GM21619 (cell line): ENCODE data around the gene IRX3.
"Not testable (repeated sequence)": the region's sequence is repeated elsewhere in the genome, so short reads cannot be mapped to it uniquely, and the experiment has no call there.

ENCODE experiments used
- ATAC-seq: cut with Tn5 transposase; IDR thresholded peaks from one replicate; pipeline ENCODE4 v1.9.1; 2021; ENCODE audit not compliant: unreplicated experiment

IRX3 gene

DNA sequence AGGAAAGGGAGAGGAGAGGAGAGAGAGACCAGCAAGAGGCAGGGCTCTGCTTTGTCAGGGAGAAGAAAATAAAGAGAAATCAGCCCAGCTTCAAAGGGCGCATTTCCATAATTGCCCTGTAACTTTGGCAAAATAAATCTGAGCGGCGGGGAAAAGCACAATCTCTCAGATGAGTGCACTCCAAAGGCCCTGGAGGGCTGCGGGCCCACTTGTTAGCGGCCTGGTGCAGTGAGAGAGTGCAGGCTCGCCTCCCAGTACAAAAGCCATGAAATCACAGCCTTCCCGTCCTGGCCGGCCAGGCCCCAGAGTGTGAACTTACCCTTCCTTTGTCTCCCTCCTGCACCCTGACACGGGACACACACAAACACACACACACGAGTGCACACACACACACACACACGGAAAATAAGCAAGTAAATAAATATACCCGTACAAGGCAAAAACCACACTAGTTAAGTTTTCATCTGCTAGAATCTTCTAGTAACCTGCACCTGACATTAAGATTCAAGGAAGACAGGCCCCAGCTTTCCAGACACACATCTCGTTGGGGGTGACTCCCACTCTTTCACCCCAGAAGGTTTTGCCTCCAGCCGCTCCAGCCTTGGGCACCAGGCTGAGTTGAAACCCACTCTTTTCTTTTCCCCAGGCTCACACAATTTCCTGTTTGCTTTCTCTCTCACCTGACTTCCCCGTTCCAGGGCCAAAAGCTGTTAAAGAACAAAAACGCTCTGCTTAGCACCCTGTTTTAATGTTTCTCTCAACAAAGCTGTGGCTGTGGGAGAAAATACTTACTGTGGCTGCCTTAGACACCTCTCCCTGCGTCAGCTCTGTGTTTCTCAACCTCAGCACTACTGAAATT is 8.5 kb downstream of the IRX3 start:
- no peak for ATAC-seq

DNA sequence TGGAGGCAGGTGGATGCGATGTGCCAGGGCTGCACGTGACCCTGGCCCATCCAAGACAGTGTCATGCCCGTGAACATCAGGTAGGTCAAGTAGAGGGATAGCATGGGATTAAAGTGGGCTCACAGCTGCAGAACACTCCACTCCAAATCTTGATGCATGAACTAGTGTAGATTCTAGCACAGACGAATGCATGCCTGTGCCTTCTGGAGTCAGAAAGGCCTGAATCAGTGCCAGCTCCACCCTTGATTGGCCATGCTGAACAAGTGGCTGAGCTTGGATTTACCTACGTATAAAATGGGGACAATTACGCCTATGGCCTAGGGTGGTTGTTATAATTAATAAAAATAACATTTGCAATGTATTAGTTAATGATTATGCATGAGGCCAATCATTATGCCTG is 10.6 kb downstream of the IRX3 start:
- ATAC-seq: no peak

DNA sequence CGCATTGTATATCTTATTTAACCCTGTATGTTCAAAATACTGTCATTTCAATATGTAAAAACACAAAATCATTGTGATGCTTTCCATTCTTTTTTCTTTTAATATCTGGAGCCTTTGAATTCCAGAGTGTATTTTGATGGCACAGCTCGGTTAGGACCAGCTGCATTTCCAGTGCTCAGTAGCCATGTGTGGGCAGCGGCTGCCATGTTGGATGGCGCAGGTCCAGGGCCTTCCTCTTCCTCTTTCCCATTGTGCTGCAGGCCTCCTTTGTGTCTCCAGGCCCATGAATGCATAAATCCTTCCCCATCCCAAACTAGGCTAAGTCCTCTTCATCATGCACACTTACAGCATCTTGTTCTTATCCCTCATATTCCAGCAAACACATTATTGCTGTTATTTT is 13.0 kb downstream of the IRX3 start:
- ATAC-seq: no peak

DNA sequence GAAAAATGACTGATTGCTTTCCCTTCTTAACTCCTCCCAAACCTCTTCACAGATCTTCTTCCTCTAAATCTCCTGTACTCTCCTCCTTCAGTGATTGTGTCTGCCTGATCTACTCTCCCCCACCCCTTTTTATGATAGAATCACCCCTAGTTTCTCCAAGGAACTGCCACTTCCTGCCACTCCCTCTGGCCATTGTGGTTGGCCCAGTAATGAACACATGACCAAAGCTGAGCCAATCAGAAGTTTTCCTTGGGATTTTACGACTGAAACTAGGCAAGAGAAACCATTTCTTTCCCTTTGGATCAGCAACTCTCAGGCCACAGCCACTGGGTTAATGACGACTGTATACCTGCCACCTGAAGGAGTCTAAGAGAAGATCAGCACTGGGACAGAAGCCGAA is 15.9 kb downstream of the IRX3 start:
- no peak for ATAC-seq

DNA sequence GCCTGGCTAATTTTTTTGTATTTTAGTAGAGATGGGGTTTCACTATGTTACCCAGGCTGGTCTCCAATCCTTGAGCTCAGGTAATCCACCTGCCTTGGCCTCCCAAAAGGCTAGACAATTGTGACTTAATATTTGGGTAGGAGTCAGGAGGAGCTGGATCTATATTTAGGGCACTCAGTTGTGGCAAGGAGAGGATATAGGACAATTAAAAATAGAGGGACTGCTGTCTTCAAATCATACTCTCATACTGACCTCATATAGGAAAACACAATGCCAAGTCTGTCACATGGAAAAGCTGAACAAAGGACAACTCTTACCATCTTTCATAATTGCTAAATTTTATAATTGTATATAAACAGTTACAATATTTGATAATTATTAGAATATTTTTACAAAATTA is 17.1 kb downstream of the IRX3 start:
- ATAC-seq: no peak

DNA sequence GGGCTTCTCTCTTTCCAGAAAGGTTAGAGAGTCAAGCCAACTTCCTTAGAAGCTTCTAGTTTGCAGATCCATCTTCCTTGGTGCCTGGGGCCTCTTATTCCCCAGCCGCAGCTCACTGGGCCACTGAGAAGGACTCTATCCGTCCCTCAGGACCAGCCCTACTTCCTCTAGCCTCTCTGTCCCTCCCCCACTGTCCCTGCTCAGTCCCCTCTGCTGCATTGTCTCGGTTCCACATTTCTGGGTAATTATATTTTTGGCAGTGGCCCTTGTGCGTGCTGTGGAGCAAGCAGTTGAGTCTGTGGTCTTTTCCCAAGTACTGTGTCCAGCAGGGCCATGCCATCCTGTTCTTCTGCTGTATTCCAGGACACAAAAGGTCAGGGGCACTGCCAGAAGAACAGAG is 17.8 kb downstream of the IRX3 start:
- ATAC-seq: no peak

DNA sequence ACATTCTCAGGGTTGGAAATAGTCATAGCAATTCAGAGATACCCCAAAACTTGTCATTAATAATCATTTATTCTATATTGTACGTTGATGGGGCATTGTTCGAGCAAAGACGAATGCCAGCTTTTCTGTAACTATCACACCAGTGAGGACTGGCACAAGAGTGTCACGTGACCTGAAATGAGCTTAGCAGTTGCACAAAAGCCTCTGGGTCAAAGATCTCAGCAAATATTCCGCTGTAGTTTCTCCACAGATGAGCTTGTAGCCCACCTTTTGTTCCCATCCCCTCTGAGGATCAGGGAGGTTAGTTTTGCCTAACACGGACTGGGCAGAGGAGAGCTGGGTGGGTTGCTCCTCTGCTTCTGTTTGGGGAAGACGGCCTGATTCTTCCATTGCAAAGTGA is 18.2 kb downstream of the IRX3 start:
- no peak for ATAC-seq

DNA sequence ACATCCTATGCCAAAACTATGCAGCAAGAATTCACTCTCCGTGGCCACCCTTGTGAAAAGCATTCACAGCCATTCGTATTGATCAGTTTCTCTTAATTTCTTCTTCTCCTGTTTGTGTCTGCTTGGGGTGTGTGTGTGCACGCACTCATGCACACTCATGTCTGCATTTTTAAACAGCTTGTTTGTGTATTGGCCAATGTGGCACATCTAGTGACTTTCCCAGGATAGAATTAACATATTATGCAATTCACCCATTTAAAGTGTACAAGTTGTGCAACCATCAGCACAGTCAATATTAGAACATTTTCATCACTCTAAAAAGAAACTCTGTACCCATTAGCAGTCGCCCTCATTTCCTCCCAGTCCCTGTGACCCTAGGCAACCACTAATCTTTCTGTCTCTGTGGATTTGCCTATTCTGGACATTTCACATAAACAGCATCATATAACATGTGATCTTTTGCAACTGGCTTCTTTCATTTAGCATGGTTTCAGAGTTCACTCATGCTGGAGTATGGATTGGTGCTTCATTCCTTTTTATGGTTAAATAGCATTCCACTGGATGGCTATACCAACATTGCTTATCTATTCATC is 20.1 kb downstream of the IRX3 start:
- ATAC-seq: no peak

DNA sequence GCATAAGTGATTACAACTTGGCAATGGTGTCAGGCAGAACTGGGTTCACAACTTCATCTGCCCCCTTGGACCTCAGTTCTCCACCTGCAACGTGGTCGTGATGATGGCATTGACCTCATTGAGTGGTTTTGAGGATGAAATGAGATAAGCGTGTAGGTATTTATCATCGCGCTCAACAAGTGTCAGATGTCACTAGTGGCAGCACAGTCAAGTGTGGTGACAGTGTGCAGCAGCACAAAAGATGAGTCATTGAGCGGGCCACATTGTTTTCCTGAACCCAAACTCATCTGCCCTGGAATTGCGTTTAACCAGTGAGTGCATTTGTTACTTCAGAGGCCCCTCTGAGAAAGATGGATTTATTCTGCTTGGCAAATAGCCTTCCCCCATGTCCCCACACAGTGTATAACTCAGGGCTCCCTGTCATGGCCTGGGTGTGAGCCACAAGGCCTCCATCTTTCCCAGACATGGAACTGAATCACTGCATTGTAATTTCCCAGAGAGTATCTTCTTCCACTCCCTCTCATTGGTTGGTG is 20.9 kb downstream of the IRX3 start:
- no peak for ATAC-seq

DNA sequence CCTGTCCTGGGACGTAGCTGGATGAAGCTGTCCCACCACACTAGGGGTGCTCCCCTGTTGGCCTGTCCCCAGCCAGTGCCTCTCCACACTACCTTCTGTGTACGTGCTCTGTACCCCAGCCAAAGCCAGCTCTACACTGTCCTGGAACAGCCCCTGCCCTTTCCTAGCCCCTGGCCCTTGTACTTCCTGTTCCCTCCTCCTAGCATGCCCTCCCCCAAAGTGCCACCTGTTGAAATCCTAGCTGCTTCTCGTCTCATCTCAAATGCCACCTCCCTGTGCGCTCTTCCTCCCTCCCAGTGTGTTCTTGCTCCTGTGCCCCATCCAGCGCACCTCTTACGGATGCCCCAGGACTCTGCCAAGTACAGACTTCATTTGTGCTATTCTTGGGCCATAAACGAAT is 33.5 kb downstream of the IRX3 start:
- no peak for ATAC-seq

DNA sequence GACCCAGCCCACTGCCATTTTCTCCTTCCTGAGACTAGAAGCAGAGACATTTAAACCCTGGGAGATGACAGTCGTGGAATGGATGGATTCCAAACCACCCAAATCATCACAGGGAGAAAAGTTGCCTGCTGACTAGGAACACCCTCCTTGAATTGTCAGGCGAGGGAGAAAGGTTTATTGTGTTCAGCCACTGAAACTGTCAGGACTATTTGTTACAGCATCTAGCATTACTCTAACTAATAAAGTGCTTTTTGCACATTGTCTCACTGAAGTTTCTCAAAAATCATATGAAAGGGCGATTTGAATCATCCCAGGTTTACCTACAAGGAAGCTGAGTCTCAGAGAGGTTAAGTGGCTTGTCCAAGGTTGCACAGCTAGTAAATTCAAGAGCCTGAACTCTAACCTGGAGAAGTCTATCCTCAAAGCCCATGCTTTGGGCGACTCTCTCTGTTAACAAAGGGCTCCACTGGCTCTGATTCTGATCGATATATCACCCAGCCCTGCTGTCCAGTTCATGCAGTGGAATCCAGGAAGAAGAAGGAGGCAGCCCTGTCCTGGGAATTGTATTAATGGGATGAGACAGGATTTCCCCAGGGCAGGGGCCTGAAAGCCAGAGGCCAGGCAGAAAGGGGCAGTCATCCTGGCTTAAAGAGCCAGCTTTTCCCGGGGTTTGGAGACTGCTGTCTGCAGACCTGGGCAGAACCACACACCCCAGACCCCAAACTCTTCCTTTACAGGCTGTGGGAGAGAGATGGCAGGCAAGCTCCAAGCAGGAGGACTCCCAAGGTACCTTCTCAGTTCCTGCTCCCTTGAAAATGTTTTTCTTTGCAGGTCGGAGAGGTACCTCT is 37.5 kb downstream of the IRX3 start:
- no peak for ATAC-seq

DNA sequence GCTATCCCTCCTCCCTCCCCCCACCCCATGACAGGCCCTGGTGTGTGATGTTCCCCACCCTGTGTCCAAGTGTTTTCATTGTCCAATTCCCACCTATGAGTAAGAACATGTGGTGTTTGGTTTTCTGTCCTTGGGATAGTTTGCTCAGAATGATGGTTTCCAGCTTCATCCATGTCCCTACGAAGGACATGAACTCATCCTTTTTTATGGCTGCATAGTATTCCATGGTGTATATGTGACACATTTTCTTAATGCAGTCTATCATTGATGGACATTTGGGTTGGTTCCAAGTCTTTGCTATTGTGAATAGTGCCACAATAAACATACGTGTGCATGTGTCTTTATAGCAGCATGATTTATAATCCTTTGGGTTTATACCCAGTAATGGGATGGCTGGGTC is 38.9 kb downstream of the IRX3 start:
- ATAC-seq: not testable (repeated sequence)

DNA sequence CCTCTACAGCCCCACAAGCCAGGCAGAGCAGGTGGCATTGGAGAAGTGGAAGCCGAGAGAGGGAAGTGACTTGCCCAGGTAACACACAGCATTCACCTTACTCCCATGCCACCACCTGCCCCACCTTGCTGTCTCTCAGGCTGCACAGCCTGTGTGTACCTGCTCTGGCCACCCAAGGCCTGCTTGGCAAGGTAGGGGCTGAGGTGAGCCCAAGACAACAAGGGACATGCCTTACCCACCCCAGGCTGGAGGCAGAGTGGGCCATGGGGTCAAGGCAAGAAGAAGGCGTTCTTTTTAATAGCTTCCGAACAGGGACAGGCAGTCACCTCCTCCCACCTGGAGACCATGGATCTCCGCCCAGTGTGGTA is 40.1 kb downstream of the IRX3 start:
- ATAC-seq: no peak

DNA sequence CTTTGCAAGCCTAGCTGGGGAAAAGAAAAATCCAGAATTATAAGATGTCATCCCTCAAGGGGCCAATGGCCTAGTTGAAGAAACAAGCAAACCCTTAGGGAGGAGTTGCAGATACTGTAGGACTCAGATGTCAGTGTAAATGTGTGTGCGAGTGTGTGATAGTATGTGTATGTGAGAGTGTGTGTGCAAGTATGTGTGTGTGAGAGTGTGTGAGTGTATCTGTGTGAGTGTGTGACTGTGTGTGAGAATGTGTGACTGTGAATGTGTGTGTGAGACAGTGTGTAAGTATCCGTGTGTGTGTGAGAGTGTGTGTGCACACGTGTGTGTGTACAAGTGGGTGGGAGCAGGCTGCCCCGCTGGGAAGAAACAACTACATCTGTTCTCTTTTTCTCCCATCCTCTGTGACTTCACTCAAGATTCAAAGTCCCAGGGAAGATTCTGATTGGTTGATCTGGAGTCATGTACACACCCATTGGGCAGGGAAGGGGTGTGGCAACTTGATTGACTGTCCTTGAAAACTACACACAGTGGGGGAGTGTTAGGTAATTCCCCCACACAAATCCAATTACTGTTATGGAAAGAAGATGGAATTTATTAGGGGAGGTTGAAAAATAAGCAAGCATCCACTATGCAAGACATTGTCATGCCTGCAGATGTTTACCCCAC is 40.7 kb downstream of the IRX3 start:
- no peak for ATAC-seq

DNA sequence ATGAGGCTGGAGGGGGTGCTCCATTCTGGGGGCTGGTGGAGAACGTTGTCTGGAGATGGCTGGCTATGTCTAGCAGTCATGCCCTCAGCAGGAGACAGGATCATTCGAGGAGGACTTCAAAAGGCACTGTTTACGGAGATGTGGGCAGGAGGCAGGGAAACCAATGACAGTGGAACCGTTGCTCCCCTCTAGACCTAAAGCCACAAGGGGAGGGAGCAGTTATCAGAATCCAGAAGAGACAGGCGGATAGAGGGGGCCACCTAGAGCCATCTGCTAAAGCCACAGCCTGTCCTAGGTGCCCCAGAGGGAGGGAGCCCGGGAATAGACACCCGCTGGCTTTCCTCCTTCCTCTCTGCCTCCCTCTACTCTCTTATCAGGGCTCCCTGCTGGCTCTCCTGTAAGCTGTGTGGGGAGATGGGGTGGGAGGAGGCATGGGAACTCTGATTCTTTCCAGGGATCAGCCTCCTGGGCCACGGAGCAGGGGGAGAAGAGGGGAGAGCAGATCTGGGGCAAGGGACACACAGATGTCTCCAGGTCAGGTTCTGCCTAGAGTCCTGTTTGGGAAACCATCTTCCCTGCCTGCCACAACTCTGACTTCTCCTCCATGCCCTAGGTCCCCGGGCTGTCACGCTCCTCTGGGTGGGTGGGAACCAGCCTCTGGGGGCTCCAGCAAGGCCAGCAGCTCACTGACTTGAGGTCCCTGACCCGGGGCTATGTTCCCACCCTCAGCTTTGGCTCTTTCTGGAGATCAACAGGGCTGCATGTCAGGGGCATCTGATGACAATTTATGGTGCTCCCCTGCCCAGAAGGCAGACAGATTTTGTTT is 42.3 kb downstream of the IRX3 start:
- no peak for ATAC-seq

DNA sequence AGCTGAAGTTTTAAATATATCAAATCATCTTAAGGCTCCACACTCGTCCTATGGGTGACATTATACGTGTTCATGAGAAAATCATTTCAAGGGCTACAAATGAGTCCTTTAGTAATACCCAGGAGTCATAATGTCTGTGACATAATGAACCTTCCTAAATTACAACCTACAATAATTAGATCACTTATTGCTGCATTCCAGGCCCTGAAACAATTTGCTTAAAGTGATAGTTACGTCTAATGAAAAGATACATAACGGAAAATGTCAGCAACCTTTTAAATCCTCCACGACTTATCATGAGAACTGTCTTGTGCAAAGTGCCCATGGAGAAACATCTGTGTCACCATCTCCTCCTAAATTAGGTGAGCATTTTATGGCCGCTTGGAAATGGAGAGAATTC is 43.4 kb downstream of the IRX3 start:
- ATAC-seq: no peak

DNA sequence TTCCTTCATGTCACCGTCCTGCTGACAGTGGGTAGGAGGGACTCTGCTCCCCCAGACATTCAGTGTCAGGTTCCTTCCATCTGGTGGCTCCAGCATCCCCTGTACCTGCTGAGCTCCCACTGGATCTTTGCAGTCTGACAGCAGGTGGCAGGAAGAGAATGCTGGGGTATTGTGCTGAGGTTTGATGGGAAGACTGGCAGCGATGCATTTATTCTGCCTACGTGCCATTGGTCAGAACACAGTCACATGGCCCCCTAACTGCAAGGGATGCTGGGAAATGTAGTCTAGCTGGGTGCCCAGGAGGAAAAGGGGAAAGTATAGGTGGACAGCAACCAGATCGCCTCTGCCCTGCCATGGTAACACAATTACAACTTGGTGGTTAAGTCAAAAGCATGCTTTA is 44.4 kb downstream of the IRX3 start:
- ATAC-seq: no peak

DNA sequence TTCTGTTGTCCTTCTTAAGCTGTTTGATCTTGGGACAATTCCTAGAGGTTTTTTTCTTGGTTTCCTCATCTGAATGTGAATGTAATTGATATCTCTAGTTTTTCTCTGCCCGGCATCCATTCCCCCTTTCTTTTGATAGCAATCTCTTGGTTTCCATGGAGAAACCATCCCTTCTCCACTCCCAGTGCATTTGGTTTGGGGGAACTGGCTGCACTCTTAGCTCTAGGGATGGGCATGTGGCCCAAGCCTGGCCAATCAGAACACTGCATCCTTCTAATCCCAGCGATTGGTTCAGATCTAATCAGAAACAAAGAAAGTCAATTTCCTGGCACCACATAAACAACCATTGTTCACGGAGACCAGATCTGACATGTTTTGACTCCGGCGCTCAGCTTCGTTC is 45.1 kb downstream of the IRX3 start:
- ATAC-seq: no peak

DNA sequence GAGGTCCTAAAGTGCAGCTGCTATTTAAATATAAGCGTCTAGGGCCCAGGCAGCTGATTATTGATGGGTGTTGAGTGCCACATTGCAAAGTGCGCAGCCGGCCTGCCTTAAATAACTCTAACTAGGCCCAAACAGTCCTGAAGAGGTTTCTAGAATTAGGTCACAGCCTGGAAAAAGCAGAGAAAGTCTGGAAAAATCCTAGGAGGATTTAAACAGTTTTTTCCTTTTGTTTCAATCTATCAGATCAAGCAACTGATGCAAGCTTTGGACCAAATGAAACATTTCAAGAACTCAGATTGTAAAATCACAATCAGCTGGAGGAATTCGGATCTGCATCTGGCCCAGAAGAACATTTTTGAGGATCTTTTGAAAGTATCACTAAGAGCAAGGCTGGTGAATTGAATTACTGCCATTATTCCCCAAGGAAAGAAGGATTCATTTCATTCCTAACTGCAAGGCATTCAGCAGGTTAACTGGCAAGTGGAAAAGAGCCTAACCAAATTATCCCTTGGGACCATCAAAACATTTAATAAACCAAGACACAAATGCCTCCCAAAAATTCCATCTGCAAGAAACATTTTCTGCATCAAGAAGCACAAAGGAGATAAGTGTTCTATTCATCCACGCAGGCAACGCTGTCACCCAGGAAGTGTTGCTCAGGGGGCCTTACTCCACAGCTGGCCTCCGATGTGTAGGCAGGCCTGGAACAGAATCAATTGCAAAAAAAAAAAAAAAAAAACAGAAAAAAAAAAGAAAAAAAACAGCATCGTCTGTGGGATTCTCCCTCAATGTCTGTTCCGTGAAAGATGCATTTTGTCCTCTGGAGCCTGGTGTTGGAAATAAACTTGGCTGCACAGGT is 46.1 kb downstream of the IRX3 start:
- no peak for ATAC-seq
